Stimulated activated CD8-positive, alpha-beta memory T cell treated with anti-CD3 and anti-CD28 coated beads, Interleukin-15, amount 100 ng/mL, for 24 hours (primary cell): Measurements from ENCODE around the gene IFIT3.

ENCODE experiments used
- DNase-seq: peaks from one replicate; pipeline ENCODE4 v3.0.0-alpha.2; 2020; ENCODE audit warnings: low read depth

Gene IFIT3

GRCh38 chr10:89362929-89363328 lies 35.1 kb downstream of the IFIT3 start:
- DNase-seq, result no peak

DNA sequence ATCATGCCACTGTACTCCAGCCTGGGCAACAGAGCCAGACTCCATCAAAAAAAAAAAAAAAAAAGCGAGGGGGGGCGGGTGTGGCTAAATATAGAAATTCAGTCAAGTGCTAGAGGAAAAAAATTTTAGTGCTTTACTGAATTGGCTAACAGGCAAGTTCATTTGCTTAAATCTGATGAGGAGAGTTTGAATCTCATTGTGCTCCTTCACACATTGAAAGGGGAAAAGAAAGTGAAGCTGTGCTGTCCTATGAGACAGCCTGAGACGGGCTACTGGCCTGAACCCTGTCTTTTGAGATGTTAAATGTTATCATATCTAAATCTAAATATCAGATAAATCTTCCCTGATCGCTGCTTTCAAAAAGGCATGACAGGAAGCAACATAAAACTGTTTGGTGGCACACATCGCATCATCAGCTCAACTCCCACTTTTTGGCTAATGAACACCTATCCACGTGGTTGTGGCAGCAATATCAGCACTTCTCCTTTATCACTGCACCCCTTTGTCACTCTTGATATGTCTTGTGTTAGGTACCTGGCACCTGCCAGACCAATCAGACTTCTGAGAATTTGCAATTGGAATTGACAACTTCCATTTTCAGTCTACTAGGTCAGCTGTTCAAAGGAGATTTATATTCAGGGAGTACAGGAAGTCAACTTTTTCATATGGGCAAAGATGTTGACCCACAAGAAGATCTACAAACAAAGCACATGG lies 36.1 kb downstream of the IFIT3 start:
- no peak for DNase-seq

GRCh38 chr10:89364531-89364930 lies 36.7 kb downstream of the IFIT3 start:
- DNase-seq, result no peak

DNA sequence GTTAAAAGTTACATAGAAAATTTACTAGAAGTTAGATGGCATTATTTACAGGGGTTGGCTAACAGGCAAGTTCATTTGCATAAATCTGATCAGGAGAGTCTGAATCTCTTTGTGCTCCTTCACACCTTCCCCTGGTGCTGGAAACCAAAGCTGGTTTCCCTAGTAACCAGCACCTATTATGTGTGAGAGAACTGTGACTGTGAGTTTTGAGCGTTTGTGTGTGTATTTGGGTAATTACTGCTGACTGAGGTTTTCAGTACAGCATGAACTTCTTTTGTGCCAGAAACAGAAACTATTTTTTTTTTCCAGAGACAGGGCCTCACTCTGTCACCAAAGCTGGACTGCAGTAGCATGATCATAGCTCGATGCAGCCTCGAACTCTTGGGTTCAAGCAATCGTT lies 39.7 kb downstream of the IFIT3 start:
- DNase-seq, result no peak

DNA sequence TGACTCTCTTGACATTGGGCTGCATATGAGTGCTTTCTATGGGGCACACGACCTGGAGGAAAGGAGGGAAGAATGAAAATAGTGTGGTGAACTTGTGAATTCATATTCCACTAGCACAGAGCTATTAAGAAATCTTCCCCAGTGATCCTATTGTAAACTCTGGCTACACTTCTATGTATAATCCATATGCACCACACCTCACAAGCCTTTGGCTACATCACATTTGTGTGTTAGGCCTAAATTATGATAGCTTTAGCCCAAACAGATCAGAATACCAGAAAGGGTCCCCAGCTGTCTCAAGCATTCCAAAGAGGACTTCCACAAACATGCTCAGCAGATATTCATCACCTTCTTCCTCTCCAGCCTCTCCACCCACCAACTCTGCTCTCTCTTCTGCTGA lies 40.3 kb downstream of the IFIT3 start:
- DNase-seq, result no peak

- DNase-seq, result no peak
Measured at GRCh38 chr10:89369156-89370105, 41.6 kb downstream of the IFIT3 start.

DNA sequence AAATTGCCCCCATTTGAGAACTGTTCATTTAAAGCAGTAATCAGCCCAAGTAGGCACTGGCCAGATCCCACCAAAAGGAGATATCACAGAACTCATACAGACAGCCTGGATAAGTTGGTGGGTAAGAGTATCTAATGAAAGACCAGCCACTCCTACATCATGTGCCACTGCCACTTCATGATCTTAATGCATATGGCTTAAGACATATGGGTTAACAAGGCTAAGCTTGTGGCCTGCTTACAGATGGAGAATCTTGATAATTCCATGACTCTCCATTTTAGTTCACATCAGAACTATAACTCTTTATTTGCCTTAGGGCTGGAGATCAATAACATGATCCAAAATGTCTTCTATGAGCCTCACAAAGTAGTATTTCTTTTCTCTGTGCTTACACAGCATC lies 43.3 kb downstream of the IFIT3 start:
- no peak for DNase-seq

DNA sequence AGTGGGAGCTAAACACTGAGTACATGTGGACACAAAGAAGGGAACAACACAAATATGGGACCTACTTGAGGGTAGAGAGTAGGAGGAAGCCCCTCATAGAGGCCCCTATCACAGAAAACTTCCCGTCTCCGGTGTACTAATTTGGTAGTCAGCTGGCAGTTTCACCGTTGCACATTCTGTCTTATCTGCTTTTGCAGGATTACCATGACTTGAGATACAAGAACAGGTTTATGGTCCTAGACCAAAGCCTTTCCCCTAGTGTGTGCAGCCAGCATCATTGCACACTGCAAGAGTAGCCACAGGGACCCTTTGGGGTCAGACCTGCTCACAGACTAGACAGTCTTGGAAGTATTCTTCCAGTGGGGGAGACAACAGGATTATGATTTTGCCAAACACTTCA lies 44.2 kb downstream of the IFIT3 start:
- no peak for DNase-seq

GRCh38 chr10:89373916-89374711 lies 46.3 kb downstream of the IFIT3 start:
- DNase-seq, result no peak

- DNase-seq, result no peak
Measured at GRCh38 chr10:89374713-89375141, 46.9 kb downstream of the IFIT3 start.

DNA sequence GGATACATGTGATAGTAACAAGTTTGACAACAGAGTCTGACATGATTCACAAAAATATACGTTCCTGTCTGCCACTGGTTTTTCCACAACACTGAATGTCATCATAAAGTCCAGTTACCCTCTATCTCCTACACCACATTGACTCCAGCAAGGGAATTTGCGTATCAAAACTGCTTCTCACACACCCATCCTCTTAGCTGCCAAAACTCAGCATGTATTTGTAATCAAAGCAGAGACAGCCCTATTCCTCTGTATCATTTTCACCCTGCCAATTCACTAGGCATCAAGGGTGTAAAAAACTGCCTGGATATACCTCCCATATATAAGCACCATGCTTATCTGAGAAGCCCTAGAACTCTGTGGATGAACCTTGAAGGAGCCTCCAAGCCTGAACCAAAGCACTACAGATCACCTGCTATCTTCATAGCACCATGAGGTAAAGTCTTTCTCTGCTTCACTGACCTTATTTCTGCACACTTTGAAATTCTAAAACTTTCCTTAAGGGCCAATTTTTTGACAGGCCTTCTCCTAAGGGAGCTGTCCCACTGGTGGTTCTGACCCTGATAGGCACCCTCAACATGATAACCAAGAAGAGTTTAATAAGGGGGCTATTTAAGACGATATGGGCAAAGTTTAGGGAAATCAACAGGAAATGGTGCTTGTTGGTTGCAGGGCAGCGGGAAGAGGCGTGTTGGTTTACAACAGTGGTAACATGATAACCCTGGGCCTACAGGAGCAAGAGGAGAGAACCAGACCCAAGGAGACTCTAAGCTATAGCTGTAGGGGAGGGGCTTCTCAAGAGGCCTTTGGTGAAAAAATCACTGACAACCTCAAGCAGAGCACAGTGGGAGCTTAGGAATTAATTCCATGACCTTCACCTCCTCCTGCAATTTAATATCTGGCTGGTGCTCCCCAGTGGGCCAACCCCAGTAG lies 50.2 kb downstream of the IFIT3 start, which contains the start of gene IFIT1B:
Gene IFIT1B (plus strand): TSS at position 352 of the 933 bp plus-strand sequence. CDS start 80 bp downstream, at position 432.
- DNase-seq, result no peak

DNA sequence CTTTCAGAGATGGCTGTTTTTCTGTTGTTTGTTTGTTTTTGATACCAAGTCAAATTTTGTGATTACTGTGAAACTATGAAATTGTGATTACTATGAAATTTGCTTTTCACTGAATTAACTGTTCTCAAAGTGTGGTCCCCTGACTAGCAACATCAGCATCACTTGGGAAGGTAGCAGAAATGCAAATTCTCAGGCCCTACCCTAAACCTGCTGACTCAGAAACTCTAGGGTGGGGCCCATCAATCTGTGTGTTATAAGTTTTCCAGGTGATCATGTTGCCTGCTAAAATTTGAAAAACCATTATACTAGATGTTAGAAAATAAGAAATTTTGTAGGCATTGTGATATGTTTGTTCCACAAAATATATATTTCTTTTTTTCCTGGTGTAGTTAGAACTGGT lies 51.3 kb downstream of the IFIT3 start:
- DNase-seq, result no peak

DNA sequence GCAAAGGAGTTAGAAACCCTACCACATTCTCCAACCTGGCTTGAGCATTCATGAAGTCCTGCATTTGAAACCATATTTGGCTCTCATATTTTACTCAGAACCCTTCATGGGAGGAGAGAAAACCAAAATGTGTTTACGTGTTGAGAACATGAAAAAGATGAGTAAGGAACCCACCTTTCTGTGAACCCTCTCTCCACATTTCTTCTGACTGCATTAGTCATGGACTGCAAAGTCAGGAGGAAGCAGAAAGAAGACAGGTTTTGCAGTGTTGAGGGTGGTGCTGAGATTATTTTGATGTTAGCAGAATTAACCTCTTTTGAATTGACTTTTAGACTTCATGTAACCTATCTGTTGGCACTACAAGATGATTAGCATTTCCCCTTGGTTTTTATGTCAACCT lies 55.0 kb downstream of the IFIT3 start:
- no peak for DNase-seq

GRCh38 chr10:89384474-89385340 lies 56.9 kb downstream of the IFIT3 start:
- no peak for DNase-seq

DNA sequence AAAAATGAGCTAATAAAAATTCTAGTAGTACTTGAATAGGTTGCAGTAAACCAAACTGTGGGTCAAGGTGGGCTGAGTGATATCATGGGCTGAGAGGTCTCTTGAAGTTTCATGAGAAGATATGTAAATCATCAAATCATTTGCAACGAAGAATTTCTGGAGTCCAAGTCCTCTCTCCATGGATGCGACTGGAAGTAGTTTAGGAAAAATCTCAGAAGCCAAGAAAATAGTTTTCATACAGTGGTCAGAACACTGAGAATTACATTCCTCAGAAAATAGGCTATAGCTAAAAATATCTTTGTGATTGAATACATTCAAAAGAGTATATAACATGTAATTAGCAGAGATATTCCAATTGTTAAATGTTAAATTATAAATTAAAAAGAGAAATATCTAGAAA lies 61.0 kb downstream of the IFIT3 start:
- no peak for DNase-seq

- DNase-seq, result no peak
Measured at GRCh38 chr10:89389254-89389653, 61.5 kb downstream of the IFIT3 start.
